IMR-90 (cell line): ENCODE measurements around the gene FARS2. TPM values are rescaled to one million over a fixed set of nuclear protein-coding genes. Genes with fewer than 3 reads are reported as not detected.

ENCODE experiments used
- ATAC-seq: fragments of 200-7000 bp; cut with Tn5 transposase; 2 replicates; pipeline ENCODE4 v1.9.1; 2020; ENCODE audit warnings: low read depth, mild to moderate bottlenecking, moderate library complexity
- BruUV-seq: library from RNA; stranded (reverse); fragments of 400-500 nt; replicated peaks from 2 replicates; lab custom pipeline; 2021; lab: Mats Ljungman, UMichigan
- CTCF ChIA-PET: fragments of 300-600 bp; formaldehyde crosslinking; extraction: SDS; loops from one replicate; lab custom pipeline; 2021; ENCODE audit warnings: antibody characterized with exemption; lab: Yijun Ruan, JAX
- POLR2A ChIA-PET: fragments of 300-600 bp; sonication (Branson Sonifier 250); formaldehyde crosslinking; loops from one replicate; lab custom pipeline; 2022; ENCODE audit warnings: antibody characterized with exemption; ENCODE audit not compliant: unreplicated experiment; lab: Charles Lee
- DNase-seq: peaks from one replicate; pipeline ENCODE4 v3.0.0; 2013
- H2AFZ ChIP-seq: replicated peaks from 2 replicates; pipeline ENCODE3; 2013; ENCODE audit warnings: low read length, mild to moderate bottlenecking; ENCODE audit not compliant: poor library complexity
- H2AK5ac ChIP-seq: 2 replicates; pipeline ENCODE4 v1.6.1; 2013; ENCODE audit warnings: low read depth, low read length, inconsistent platforms
- H2AK9ac ChIP-seq: replicated peaks from 2 replicates; pipeline ENCODE3; 2013; ENCODE audit warnings: mild to moderate bottlenecking, low read depth, low read length, moderate library complexity; ENCODE audit not compliant: poor library complexity
- H2BK120ac ChIP-seq: 2 replicates; pipeline ENCODE4 v1.6.1; 2013; ENCODE audit warnings: low read depth, low read length, inconsistent platforms
- H2BK15ac ChIP-seq: 3 replicates; pipeline ENCODE4 v1.6.1; 2013; ENCODE audit warnings: low read depth, low read length, inconsistent platforms
- H2BK20ac ChIP-seq: 2 replicates; pipeline ENCODE4 v1.6.1; 2013; ENCODE audit warnings: low read depth, mild to moderate bottlenecking, inconsistent platforms, low read length, moderate library complexity
- H2BK5ac ChIP-seq: 2 replicates; pipeline ENCODE4 v1.6.1; 2013; ENCODE audit warnings: mild to moderate bottlenecking, low read depth, low read length, inconsistent platforms; ENCODE audit not compliant: poor library complexity, severe bottlenecking
- H3K14ac ChIP-seq: replicated peaks from 2 replicates; pipeline ENCODE4 v1.6.1; 2013; ENCODE audit warnings: low read depth, low read length, inconsistent platforms
- H3K18ac ChIP-seq: 2 replicates; pipeline ENCODE4 v1.6.1; 2013; ENCODE audit warnings: low read depth, low read length, control low read depth
- H3K23ac ChIP-seq: 2 replicates; pipeline ENCODE4 v1.6.1; 2013; ENCODE audit warnings: low read depth, low read length, inconsistent platforms
- H3K27ac ChIP-seq: 2 replicates; pipeline ENCODE4 v1.5.1; 2013; ENCODE audit warnings: mild to moderate bottlenecking, control low read depth, low read length; ENCODE audit not compliant: insufficient read depth
- H3K27me3 ChIP-seq: 2 replicates; pipeline ENCODE4 v1.6.1; 2013; ENCODE audit warnings: low read length; ENCODE audit not compliant: control insufficient read depth, insufficient read depth
- H3K36me3 ChIP-seq: 2 replicates; pipeline ENCODE4 v1.6.1; 2013; ENCODE audit warnings: low read length, mixed read lengths; ENCODE audit not compliant: control insufficient read depth, insufficient read depth
- H3K4ac ChIP-seq: 2 replicates; pipeline ENCODE4 v1.6.1; 2013; ENCODE audit warnings: low read depth, low read length, inconsistent platforms
- H3K4me1 ChIP-seq: 2 replicates; pipeline ENCODE4 v1.6.1; 2013; ENCODE audit warnings: low read length, mixed read lengths; ENCODE audit not compliant: control insufficient read depth, insufficient read depth
- H3K4me2 ChIP-seq: 2 replicates; pipeline ENCODE4 v1.6.1; 2013; ENCODE audit warnings: low read depth, mild to moderate bottlenecking, control low read depth, low read length, moderate library complexity
- H3K4me3 ChIP-seq: 2 replicates; pipeline ENCODE4 v1.5.1; 2013; ENCODE audit warnings: low read depth, mild to moderate bottlenecking, control low read depth, low read length, moderate library complexity; ENCODE audit not compliant: insufficient read depth
- H3K56ac ChIP-seq: 2 replicates; pipeline ENCODE4 v1.6.1; 2013; ENCODE audit warnings: low read length, inconsistent platforms; ENCODE audit not compliant: insufficient read depth; ENCODE audit errors: extremely low read depth
- H3K79me1 ChIP-seq, 2 experiments: 2 replicates each; pipeline ENCODE4 v1.6.1; 2013; ENCODE audit warnings: low read length in 2 of 2, inconsistent platforms in 1 of 2, low read depth in 1 of 2
- H3K9ac ChIP-seq: 2 replicates; pipeline ENCODE4 v1.6.1; 2013; ENCODE audit warnings: low read depth, low read length, control low read depth
- H3K9me1 ChIP-seq: 2 replicates; pipeline ENCODE4 v1.6.1; 2013; ENCODE audit warnings: low read length, inconsistent platforms; ENCODE audit not compliant: insufficient read depth
- H3K9me3 ChIP-seq: 2 replicates; pipeline ENCODE4 v1.6.1; 2013; ENCODE audit warnings: low read length; ENCODE audit not compliant: control insufficient read depth, insufficient read depth
- H4K20me1 ChIP-seq: 2 replicates; pipeline ENCODE4 v1.6.1; 2013; ENCODE audit warnings: low read length, inconsistent platforms; ENCODE audit not compliant: insufficient read depth
- H4K5ac ChIP-seq: 2 replicates; pipeline ENCODE4 v1.6.1; 2013; ENCODE audit warnings: mild to moderate bottlenecking, low read depth, low read length, control low read depth
- H4K8ac ChIP-seq, 2 experiments: 2 replicates each; pipeline ENCODE4 v1.6.1; 2013; ENCODE audit warnings: low read depth in 2 of 2, low read length in 2 of 2, control low read depth in 1 of 2, inconsistent platforms in 1 of 2
- H4K91ac ChIP-seq: 2 replicates; pipeline ENCODE4 v1.6.1; 2013; ENCODE audit warnings: low read depth, low read length, inconsistent platforms; ENCODE audit not compliant: insufficient read depth
- BHLHE40 ChIP-seq: fragments of 150-350 bp; IDR thresholded peaks from 2 replicates; pipeline ENCODE4 v1.6.1; 2016; ENCODE audit warnings: mild to moderate bottlenecking, low read depth, low read length
- CHD1 ChIP-seq: IDR thresholded peaks from 2 replicates; pipeline ENCODE4 v1.6.1; 2012; ENCODE audit warnings: low read depth, low read length, improper control_type of control experiment
- FOS ChIP-seq: fragments of 150-350 bp; IDR thresholded peaks from 2 replicates; pipeline ENCODE4 v1.6.1; 2016; ENCODE audit warnings: low read depth, low read length
- MAZ ChIP-seq: IDR thresholded peaks from 2 replicates; pipeline ENCODE4 v1.6.1; 2012; ENCODE audit warnings: low read depth, mild to moderate bottlenecking, low read length, improper control_type of control experiment, moderate library complexity, borderline replicate concordance
- MXI1 ChIP-seq: IDR thresholded peaks from 2 replicates; pipeline ENCODE4 v1.6.1; 2012; ENCODE audit warnings: low read depth, mild to moderate bottlenecking, low read length, moderate library complexity, borderline replicate concordance
- POLR2A ChIP-seq: IDR thresholded peaks from 2 replicates; pipeline ENCODE4 v1.6.1; 2012; ENCODE audit warnings: mild to moderate bottlenecking, low read depth, low read length
- USF2 ChIP-seq: fragments of 150-350 bp; IDR thresholded peaks from 2 replicates; pipeline ENCODE4 v1.6.1; 2017; ENCODE audit warnings: mild to moderate bottlenecking, antibody characterized with exemption, low read length, low read depth
- WGBS, 2 experiments: methylation state at CpG; one replicate each; pipeline versions ENCODE4 v1.1.5 to v1.1.7; 2013; ENCODE audit warnings: missing lambda C conversion rate in 2 of 2; ENCODE audit not compliant: insufficient read length in 1 of 2; ENCODE audit errors: extremely low coverage in 2 of 2; 5-methylcytosine and 5-hydroxymethylcytosine counted together
- dilution Hi-C: fragments of 300-500 bp; cut with HindIII; formaldehyde crosslinking; loops from one replicate; pipeline ENCODE4 v1.14.3; 2018; ENCODE audit warnings: low sequenced_read_pairs; ENCODE audit not compliant: unreplicated experiment
- in situ Hi-C: fragments of 300-500 bp; cut with MboI; formaldehyde crosslinking; loops from 3 replicates; pipeline ENCODE4 v1.14.3; 2019; ENCODE audit warnings: low sequenced_read_pairs, inconsistent platforms, mixed read lengths
- intact Hi-C: fragments of 100-400 bp; cut with micrococcal nuclease; formaldehyde crosslinking; loops from 2 replicates; pipeline ENCODE4 v1.10.0; 2022
- polyA plus RNA-seq, 3 experiments: library from polyadenylated mRNA; depleted of rRNA; stranded (reverse); fragments of >200 nt; gene quantifications; 2 replicates each; pipeline ENCODE4 v1.2.3, GENCODE V29; 2012; ENCODE audit warnings: low replicate concordance in 1 of 3
- total RNA-seq: library from RNA; depleted of rRNA; stranded (reverse); fragments of >200 nt; gene quantifications from 2 replicates; pipeline ENCODE4 v1.2.3, GENCODE V29; 2012
- TF ChIP-seq, protein P1 (sequence below): fragments of 150-350 bp; IDR thresholded peaks from 2 replicates; pipeline ENCODE4 v1.6.1; 2016; ENCODE audit warnings: low read depth, mild to moderate bottlenecking, low read length, moderate library complexity, borderline replicate concordance

FARS2 gene
- total and polyA plus RNA-seq, 2 of the 4 experiments (the other 2 are of a cell fraction) = 12.1 to 28.9 TPM

- H3K27me3 ChIP-seq = no peaks in the 10 kb centered on the region
- no peaks in the 10 kb centered on the region for H3K9me3 ChIP-seq
- H4K20me1 ChIP-seq = no peaks in the 10 kb centered on the region
- POLR2A ChIA-PET = no interaction called here
- no peak overlapping the region for H3K27ac ChIP-seq
- H2BK20ac ChIP-seq = no peak overlapping the region
- H2BK15ac ChIP-seq = no peak overlapping the region
- H3K56ac ChIP-seq = no peak overlapping the region
- no peaks in the 10 kb centered on the region for H3K4me1 ChIP-seq
- no peak overlapping the region for H2AFZ ChIP-seq
- H2AK5ac ChIP-seq = no peak overlapping the region
- in situ Hi-C loops (no loop called here), dilution Hi-C loops (no loop called here), intact Hi-C loops (no loop called here)
- DNase-seq (no peak), ATAC-seq (no peak)
- 100% methylated on average over 1 of the region's 3 CpGs; no CpG with 5 or more reads in 1 of the 2 experiments for WGBS, 2 experiments
- no TSS peak for BruUV-seq
- CTCF ChIA-PET = no interaction called here
- H4K8ac ChIP-seq = no peak overlapping the region
- no peak overlapping the region for H2BK5ac ChIP-seq
- H3K4me2 ChIP-seq = no peak overlapping the region
- no peak overlapping the region for H2BK120ac ChIP-seq
- H3K4me3 ChIP-seq = no peak overlapping the region
- no peak overlapping the region for H3K14ac ChIP-seq
- H3K79me1 ChIP-seq = peaks cover 15 to 26% of the 10 kb centered on the region in 2 experiments
- no peaks in the 10 kb centered on the region for H3K36me3 ChIP-seq
- no peak overlapping the region for H3K9ac ChIP-seq
- no peak overlapping the region for H3K4ac ChIP-seq
- peaks cover 2% of the 10 kb centered on the region; the same call in 1 of the 2 replicates for H3K9me1 ChIP-seq
- TF ChIP-seq MAZ (no peak), USF2 (no peak), CHD1 (no peak), MXI1 (no peak), FOS (no peak), POLR2A (no peak), BHLHE40 (no peak)
- TF ChIP-seq, protein P1, sequence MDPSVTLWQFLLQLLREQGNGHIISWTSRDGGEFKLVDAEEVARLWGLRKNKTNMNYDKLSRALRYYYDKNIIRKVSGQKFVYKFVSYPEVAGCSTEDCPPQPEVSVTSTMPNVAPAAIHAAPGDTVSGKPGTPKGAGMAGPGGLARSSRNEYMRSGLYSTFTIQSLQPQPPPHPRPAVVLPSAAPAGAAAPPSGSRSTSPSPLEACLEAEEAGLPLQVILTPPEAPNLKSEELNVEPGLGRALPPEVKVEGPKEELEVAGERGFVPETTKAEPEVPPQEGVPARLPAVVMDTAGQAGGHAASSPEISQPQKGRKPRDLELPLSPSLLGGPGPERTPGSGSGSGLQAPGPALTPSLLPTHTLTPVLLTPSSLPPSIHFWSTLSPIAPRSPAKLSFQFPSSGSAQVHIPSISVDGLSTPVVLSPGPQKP = no peak
- H3K23ac ChIP-seq = no peak overlapping the region
- H3K18ac ChIP-seq = no peak overlapping the region
- H4K5ac ChIP-seq = no peak overlapping the region
- H2AK9ac ChIP-seq = no peak overlapping the region
- H4K91ac ChIP-seq = no peak overlapping the region
Observed at GRCh38 chr6:5256952-5257351, 4.4 kb upstream of the FARS2 start.
